Activated CD8-positive, alpha-beta memory T cell treated with anti-CD3 and anti-CD28 coated beads for 1 hour (primary cell): ENCODE measurements around the gene CCL19.
A peak's percentile ranks its signal among the peaks of the same experiment; 100 is the strongest.
"Not testable (repeated sequence)": the region's sequence is repeated elsewhere in the genome, so short reads cannot be mapped to it uniquely, and the experiment has no call there.

Source experiments
- DNase-seq, 2 donors: peaks; one replicate each; pipeline ENCODE4 v3.0.0-alpha.2; 2020; ENCODE audit warnings: low read depth in 1 of 2; ENCODE audit errors: extremely low read depth in 1 of 2

CCL19 gene

DNA sequence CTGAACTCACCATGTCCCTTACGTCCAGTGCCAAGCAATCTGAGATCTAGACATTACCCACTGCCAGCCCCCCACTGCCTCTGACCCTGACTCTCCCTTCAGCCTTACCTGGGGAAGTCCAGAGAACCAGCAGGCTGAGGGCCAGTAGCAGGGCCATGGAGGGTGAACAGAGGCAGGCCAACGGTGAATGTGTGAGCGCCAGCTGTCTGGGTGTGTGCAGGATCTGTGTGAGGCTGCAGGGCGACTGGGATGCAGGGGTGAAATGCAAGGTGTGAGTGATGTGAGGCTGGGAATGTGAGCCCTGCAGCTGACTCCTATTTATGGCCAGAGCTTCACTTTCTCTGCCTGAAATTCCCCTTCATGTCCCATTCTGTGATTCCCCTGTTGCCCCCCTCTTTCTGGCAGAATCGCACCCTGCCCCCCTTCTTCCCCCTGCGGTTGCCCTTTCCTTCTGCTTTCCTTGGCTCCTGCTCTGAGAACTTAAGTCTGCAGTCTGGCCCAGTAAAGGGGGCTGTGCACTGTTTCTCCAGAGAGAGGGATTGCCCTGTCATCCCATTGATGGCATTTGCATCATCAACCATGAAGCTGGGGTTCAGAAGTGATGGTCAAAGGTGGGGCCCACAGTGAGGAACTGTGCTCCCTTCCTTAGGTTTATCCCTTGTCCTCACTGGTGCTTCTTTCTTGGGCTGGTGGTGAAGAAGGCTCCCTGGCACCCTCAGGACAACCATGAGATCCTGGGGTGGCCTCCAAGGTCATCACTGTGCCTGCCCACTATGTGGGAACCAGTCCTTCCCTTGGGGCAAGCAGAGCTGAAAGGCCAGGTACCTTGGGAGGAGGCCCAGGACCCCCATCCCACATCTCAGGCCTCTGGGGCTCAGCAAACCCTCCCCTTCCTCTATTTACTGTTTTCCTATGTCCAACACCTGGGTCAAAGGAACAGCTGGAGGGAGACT lies at the start of gene CCL19:
TSS of gene CCL19 (minus strand) at position 294 of the 953 bp plus-strand sequence. CDS start at position 157, 137 bp downstream.
- no peak for DNase-seq

- not testable (repeated sequence) for DNase-seq
Observed at GRCh38 chr9:34740176-34740575, 49.1 kb upstream of the CCL19 start.

DNA sequence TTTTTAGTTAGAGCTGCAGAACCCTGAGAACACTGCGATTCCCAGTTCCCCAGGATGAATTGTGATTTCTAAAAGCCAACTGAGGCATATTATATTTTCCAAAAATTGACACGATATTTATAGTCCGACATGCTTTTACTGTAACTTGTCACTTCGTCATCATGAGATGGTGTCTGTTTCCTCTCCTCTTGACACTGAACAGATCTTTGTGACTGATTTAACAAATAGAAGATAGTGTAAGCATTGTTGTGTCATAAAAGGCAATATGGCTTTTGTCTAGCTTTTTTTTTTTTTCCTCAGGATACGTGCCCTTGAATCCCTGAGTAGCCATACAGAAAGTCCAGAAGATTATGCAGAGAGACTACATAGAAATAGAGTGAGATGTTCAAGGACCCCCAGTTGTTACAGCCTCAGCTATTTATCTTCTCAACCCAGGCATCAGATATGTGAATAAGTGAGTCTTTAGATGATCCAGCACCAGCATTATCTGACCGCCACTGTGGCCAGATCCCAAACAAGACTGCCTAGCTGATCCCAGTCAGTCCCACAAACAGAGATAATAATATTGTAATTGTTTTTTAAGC lies 46.7 kb upstream of the CCL19 start:
- no peak for DNase-seq

DNA sequence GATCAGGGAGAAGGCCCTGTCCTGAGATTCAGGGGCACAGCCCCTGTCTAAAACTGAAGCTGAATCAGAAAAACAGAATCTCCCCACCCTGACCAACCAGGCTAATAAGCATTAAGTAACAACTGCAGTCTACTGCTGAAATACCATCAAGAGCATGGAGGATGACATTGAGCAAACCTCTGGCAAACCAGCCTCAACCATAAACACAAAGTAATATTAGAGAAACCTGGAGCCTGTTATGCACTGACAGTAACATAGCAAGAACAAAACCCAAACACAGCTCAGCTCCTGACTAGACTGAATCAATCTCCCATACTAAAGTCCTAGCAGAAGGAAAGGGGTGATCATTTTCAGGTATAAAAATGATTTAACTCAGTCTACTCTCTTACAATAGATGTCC lies 43.6 kb upstream of the CCL19 start:
- DNase-seq, result no peak

DNA sequence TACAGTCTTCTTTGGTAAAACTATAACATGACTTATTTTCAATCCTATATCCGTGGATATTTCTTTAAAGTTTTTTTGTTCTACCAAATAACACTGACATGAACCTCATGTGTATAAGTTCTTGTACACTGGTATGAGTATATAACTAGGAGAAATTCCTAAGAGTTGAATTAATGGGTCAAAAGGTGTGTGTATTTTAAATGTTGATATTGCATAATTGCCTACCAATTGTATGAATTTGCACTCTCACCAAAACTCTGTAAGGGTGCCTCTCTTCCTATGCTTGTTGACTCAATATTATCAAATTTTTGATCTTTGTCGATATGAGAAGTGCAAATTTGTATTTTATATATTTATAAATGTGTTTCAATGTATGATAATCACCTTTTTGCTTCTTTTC lies 41.8 kb upstream of the CCL19 start:
- no peak for DNase-seq

DNA sequence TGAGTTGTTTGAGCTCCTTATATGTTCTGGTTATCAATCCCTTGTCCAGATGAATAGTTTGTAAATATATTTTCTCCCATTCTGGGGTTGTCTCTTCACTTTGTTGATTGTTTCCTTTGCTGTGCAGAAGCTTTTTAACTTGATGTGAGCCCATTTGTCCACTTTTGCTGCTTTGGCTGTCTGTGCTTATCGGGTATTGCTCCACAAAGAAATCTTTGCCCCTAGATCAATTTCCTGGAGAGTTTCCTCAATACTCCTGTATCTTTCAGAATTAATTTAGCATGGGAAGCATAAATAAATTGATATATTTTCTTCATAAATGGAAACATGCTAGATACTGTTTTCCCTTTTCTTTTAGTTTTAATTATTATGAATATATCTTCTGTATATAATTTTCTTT lies 41.4 kb upstream of the CCL19 start:
- no peak for DNase-seq

GRCh38 chr9:34723141-34723540 lies 32.1 kb upstream of the CCL19 start:
- DNase-seq, result no peak

DNA sequence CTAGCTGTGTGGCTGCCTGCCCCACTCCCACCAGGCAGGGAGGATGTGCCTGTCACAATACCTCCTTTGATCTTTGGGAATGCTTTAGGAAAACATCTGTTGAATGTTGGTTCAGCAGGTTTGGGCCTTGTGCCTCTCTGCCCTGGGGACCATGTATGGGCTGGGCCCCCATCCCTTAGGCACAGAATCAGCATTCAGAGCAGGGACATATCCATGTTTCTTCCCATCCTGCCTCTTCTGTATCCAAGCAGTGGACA lies 28.6 kb upstream of the CCL19 start:
- not testable (repeated sequence) for DNase-seq

DNA sequence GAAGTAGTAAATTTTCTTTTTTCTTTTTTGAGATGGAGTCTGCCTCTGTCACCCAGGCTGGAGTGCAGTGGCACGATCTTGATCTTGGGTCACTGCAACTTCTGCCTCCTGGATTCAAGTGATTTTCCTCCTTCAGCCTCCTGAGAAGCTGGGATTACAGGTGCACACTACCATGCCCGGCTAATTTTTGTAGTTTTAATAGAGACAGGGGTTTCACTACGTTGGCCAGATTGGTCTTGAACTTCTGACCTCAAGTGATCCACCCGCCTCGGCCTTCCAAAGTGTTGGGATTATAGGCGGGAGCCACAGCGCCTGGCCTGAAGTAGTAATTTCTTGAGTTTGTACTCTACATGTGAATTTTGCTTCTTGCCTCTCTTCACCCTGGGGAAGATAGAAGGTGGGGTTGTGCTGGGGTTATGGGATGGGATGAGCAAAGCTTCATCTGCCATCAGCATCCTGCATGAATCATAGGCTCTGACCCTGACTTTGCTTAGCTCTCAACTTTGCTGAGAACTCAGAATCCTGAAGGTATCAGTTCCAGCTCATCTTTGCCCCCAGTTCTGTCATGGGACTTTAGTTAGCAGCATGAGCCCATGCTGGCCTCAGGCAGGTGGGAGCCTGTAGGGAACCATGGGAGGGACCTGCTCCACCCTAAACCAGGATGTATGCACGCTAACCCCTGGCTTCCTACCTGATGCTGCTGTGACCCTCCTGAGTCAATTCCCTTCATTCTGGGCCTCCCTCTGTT lies 28.1 kb upstream of the CCL19 start:
- no peak for DNase-seq

DNA sequence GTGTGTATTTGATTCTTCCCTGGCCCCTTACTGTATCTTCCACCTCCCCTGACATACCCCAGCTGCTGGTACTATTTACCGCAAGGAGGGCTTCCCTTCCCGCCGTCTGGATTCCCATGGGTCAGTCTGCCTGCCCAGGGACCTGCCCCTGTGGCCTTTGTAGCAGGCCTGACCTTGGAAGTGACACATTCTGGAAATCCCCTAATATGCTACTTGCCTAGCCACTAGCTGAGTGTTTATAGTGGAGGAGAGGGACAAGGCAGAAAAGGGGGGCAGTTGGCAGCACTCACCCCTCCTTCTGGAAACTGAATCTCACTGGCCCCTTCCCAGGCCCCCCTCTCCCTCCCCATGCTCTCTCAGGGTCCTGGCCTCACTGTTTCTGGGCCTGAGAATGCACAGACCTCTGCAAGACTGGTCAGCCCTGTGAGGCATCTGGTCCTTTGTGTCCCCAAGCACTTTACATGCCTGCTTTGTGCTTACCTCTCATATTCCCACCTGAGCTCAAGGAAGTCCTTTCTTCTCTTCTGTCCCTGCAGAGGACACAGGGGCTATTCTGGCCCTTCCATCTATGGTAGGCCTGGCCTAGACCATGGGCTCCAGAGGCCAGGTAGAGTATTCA lies 27.0 kb upstream of the CCL19 start:
- no peak for DNase-seq

DNA sequence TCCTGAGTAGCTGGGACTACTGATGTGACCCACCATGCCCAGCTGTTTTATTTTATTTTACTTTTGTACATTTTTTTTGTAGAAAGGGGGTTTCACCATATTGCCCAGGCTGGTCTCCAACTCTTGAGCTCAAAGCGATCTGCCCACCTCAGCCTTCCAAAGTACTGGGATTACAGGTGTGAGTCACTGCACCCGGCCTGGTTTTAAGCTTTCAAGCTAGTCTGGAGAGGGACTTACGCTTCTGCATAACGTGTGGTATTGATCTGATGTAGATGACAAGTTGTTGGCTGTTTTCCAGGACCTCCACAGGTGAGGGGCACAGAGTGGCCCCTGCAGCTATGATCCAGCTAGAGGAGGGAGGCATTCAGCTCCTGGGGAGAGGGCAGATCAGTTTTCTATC lies 25.6 kb upstream of the CCL19 start:
- no peak for DNase-seq

- DNase-seq, result no peak
Observed at GRCh38 chr9:34715639-34716215, 24.7 kb upstream of the CCL19 start.

DNA sequence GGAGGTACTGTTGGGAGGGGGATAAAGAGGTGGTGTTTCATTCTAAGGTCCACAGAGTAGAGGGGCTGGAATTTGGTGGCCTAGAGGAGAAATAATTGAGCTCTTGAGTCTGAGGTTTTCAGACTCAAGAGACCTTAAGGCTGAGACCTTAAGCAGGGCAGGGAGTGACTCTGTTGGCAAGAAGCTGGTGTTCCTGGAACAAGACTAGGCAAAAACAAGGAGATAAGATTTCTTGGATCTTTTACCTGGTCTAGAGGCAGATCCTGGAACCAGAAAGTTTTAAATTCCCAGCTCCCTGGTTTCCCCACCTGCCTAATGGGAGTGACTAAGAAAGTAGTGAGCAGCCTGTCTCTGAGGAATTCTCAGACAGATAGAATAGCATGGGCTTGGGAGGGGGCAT lies 22.9 kb upstream of the CCL19 start:
- no peak for DNase-seq

DNA sequence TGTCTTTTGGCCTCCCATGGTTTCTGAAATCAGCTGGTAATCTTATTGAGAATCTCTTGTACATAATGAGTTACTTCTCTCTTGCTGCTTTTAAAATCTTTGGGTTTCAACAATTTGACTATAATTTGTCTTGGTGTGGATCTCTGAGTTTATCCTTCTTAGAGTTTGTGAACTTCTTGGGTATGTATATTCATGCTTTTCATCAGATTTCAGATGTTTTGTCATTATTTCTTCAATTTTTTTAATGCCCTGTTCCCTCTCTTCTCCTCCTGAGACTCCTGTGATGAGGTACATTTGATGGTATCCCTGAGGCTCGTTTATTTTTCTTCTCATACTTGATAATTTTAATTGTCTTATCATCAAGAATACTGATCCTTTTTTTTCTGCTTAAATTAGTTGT lies 21.1 kb upstream of the CCL19 start:
- DNase-seq, result no peak

DNA sequence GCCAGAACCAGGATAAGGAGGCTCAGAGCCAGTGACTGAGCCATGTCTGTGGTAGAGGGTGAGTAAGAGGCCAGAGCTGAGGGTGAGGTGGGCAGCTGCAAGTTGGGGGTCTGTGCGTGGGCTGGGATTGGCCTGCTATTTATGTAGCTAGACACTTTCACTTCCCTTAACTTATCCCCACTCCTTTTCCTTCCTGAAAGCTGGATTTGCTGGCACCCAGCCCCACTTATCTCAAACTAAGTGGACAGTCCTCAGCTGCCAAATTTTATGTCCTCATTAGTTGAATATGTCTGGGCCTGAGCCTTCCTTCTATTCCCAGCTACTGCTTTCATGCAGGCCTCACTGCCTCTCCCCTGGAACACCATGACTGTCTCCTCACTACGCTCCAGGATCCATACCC lies 18.9 kb upstream of the CCL19 start, which contains the start of gene CCL21:
TSS of gene CCL21 (minus strand) at position 114 of the 400 bp plus-strand sequence. CDS start at position 44, 70 bp downstream.
- no peak for DNase-seq

- DNase-seq, result no peak
Observed at GRCh38 chr9:34709196-34709978, 18.3 kb upstream of the CCL19 start.

- DNase-seq, result no peak
Observed at GRCh38 chr9:34707130-34707529, 16.1 kb upstream of the CCL19 start.

- DNase-seq, result peak; percentile 57 to 81
Observed at GRCh38 chr9:34701769-34702736, 11.0 kb upstream of the CCL19 start.
